Duodenal mucosa (tissue), 2 donors: Measurements from ENCODE around the gene RNU1-4.
"Not testable (repeated sequence)": the region's sequence is repeated elsewhere in the genome, so short reads cannot be mapped to it uniquely, and the experiment has no call there.

Source experiments
- H3K27ac ChIP-seq: one replicate; pipeline ENCODE4 v1.7.0; 2013; ENCODE audit warnings: low read depth, low read length
- H3K27me3 ChIP-seq, 2 donors: one replicate each; pipeline ENCODE4 v1.7.0; 2013; ENCODE audit warnings: low read length in 2 of 2, control low read depth in 1 of 2; ENCODE audit not compliant: insufficient read depth in 2 of 2, control insufficient read depth in 1 of 2
- H3K36me3 ChIP-seq, 2 donors: one replicate each; pipeline ENCODE4 v1.7.0; 2013; ENCODE audit warnings: low read length in 2 of 2, control low read depth in 1 of 2; ENCODE audit not compliant: insufficient read depth in 2 of 2, control insufficient read depth in 1 of 2
- H3K4me1 ChIP-seq, 2 donors: one replicate each; pipeline ENCODE4 v1.7.0; 2013; ENCODE audit warnings: low read length in 2 of 2, control low read depth in 1 of 2; ENCODE audit not compliant: insufficient read depth in 2 of 2, control insufficient read depth in 1 of 2
- H3K4me3 ChIP-seq, 2 donors: one replicate each; pipeline ENCODE4 v1.7.0; 2013; ENCODE audit warnings: low read length in 2 of 2, low read depth in 1 of 2
- H3K9ac ChIP-seq, 2 donors: one replicate each; pipeline ENCODE4 v1.7.0; 2013; ENCODE audit warnings: low read length in 2 of 2, low read depth in 1 of 2
- H3K9me3 ChIP-seq, 2 donors: one replicate each; pipeline ENCODE4 v1.7.0; 2013; ENCODE audit warnings: low read length in 2 of 2, control low read depth in 1 of 2; ENCODE audit not compliant: control insufficient read depth in 1 of 2

RNU1-4 gene

GRCh38 chr1:16741230-16741629 lies 914 bp downstream of the RNU1-4 start:
- H3K27ac ChIP-seq, H3K4me3 ChIP-seq, H3K27me3 ChIP-seq, H3K9ac ChIP-seq, H3K36me3 ChIP-seq, H3K4me1 ChIP-seq, H3K9me3 ChIP-seq: not testable (repeated sequence)

GRCh38 chr1:16747660-16748059 lies 7.3 kb downstream of the RNU1-4 start:
- not testable (repeated sequence) for H3K27ac ChIP-seq, H3K36me3 ChIP-seq, H3K9ac ChIP-seq, H3K4me3 ChIP-seq, H3K27me3 ChIP-seq, H3K9me3 ChIP-seq, H3K4me1 ChIP-seq

- H3K27ac ChIP-seq, H3K4me1 ChIP-seq, H3K9ac ChIP-seq, H3K27me3 ChIP-seq, H3K4me3 ChIP-seq, H3K36me3 ChIP-seq, H3K9me3 ChIP-seq: not testable (repeated sequence)
Observed at GRCh38 chr1:16748710-16749109, 8.4 kb downstream of the RNU1-4 start.

GRCh38 chr1:16749910-16750888 lies 9.9 kb downstream of the RNU1-4 start:
- not testable (repeated sequence) for H3K36me3 ChIP-seq, H3K27me3 ChIP-seq, H3K4me1 ChIP-seq, H3K4me3 ChIP-seq, H3K9ac ChIP-seq, H3K27ac ChIP-seq, H3K9me3 ChIP-seq

- H3K36me3 ChIP-seq, H3K9me3 ChIP-seq, H3K4me1 ChIP-seq, H3K27ac ChIP-seq, H3K4me3 ChIP-seq, H3K9ac ChIP-seq, H3K27me3 ChIP-seq: not testable (repeated sequence)
Observed at GRCh38 chr1:16752770-16753169, 12.5 kb downstream of the RNU1-4 start.

GRCh38 chr1:16755385-16755784 lies 15.1 kb downstream of the RNU1-4 start:
- not testable (repeated sequence) for H3K36me3 ChIP-seq, H3K27me3 ChIP-seq

GRCh38 chr1:16755932-16756331 lies 15.6 kb downstream of the RNU1-4 start:
- H3K4me3 ChIP-seq, H3K27ac ChIP-seq, H3K27me3 ChIP-seq, H3K4me1 ChIP-seq, H3K9me3 ChIP-seq, H3K9ac ChIP-seq, H3K36me3 ChIP-seq: not testable (repeated sequence)

More at GRCh38 chr1:16755385-16755784, 15.1 kb downstream of the RNU1-4 start:
- not testable (repeated sequence) for H3K4me3 ChIP-seq, H3K9me3 ChIP-seq, H3K27ac ChIP-seq, H3K9ac ChIP-seq, H3K4me1 ChIP-seq

- H3K9me3 ChIP-seq, H3K4me1 ChIP-seq, H3K27ac ChIP-seq, H3K4me3 ChIP-seq, H3K36me3 ChIP-seq, H3K9ac ChIP-seq, H3K27me3 ChIP-seq: not testable (repeated sequence)
Observed at GRCh38 chr1:16757574-16757973, 17.3 kb downstream of the RNU1-4 start.

- not testable (repeated sequence) for H3K4me1 ChIP-seq, H3K9ac ChIP-seq, H3K9me3 ChIP-seq, H3K27me3 ChIP-seq, H3K36me3 ChIP-seq, H3K4me3 ChIP-seq, H3K27ac ChIP-seq
Observed at GRCh38 chr1:16758060-16758459, 17.7 kb downstream of the RNU1-4 start.

GRCh38 chr1:16759041-16759493 lies 18.8 kb downstream of the RNU1-4 start:
- H3K36me3 ChIP-seq, H3K9me3 ChIP-seq, H3K27me3 ChIP-seq, H3K4me1 ChIP-seq, H3K9ac ChIP-seq, H3K27ac ChIP-seq: not testable (repeated sequence)
- peak overlapping the region in 1 of 2 donors; percentile 51 for H3K4me3 ChIP-seq
